ENCODE data around the gene KLHL17.
"Not testable (repeated sequence)": the region's sequence is repeated elsewhere in the genome, so short reads cannot be mapped to it uniquely, and the experiment has no call there.

KLHL17 gene

DNA sequence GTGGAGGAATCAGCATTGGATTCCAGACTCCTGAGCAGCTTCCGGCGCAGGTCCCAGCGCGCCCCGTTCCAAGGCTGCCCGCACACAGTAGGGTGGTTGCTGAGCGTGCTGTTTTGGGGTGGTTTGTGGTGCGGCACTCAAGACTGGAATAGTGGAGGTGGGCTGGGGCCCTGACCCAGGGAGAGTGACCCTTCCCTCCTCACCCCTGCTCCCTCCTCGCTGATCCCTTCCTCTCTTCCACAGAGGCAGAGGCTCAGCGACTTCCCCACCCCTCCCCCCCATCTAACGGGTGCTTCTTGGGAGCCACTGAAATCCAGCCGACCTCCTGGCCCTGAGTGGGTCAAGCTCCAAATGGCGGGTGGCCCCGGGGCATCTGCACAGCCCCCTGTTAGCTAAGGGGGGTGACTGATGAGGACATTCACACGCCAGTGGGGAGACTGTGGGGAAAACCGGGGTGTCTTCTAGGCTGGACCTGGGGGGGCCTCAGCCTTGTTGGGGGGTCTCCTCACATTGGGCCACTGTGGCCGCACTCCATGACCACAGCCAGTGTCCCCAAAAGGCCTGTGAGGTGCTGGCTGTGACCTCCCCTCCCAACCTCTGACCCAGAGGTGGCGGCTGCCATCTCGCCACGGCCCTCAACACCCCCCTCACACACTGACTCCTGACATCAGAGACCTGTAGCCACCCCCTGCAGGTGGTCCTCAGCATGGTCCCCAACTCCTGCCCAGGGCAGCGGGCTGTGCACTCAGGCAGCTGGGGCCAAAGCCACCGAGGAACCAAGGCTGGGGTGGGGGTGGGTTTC lies 43.4 kb downstream of the KLHL17 start:
- FAIRE-seq = no peak

DNA sequence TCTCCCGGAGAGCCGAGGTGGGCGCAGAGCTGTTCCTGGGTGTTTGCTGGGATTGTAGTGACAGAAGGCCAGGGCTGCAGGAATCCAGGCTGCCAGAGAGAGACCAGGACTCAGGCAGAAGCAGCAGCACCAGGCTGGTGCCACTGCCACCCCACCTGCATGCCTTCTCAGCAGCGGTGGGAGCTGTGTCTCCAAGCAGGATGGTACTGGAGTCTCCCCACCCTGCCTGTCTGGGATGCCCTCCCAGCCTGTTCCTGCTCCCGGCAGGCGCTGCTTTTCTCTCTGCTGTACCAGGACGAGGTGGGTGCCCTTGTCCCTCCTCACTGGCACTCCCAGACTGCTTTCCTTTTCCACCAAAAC lies 44.0 kb downstream of the KLHL17 start:
- no peak for FAIRE-seq

DNA sequence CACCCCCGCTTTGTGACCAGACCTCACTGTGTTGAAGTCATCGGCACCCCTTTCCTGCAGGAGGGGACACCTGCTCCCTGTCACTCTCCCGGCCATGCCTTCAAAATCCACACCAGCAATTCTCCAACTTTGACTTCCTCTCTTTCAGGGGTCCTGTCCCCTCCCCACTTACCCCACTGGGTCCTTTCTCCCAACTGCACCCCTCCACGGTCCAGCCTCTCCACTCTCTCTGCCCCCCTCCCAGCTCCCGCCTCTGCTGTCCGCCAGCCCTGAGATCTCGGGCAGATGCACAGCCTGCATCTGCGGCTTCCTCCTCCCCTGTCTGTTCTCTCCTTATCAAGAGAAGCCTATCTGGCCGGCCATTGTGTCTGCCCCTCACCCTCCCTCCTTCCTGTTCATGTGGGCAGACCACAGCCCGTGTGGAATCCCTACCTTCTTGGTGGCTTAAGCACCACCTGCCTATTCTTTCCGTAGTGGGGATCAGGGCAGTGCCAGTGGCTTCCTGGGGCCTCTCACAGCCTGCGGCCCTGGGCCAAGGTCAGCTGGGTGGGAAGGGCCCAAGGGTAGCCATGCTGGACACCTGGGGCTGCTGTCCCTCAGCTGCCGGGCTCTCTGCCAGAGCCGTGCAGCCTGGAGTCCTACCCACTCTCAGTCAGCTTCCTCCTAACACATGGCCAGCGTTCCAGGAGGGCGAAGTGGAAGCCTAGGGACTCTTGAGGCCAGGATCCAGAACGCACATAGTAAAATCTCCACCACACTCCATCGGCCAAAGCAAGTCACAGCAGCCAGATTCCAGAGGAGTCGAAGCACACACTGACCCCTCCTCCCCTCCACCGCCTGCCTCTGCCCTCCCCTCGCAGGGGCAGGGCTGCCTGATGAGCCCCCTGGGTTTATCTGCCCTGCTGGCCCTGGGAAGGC lies 44.7 kb downstream of the KLHL17 start:
- no peak for FAIRE-seq

DNA sequence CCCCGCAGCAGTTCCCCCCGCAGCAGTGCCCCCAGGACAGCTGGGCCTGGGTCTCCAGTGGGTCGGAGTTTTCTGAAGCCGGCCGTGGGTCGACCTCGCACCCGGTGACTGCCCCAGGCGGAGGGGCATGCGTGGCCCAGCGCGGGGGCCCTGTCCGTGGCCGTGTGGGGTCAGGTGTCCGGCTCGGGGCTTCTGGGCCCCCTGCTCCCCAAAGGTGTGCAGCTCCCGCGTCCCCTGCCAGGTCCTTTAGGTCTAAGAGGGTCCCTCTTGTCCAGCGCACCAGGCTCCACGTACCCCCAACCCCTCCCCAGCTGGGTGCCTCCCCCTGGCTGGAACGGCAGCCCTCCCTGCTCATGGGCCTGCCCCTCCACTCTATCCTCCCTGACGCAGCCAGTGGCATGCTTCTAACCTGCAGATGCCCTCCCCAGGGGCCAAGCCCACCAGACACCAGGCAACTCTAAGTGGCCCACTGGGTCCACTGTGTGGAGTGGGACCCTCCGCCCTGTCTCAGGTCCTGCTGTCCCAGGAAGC lies 45.5 kb downstream of the KLHL17 start:
- FAIRE-seq = no peak

DNA sequence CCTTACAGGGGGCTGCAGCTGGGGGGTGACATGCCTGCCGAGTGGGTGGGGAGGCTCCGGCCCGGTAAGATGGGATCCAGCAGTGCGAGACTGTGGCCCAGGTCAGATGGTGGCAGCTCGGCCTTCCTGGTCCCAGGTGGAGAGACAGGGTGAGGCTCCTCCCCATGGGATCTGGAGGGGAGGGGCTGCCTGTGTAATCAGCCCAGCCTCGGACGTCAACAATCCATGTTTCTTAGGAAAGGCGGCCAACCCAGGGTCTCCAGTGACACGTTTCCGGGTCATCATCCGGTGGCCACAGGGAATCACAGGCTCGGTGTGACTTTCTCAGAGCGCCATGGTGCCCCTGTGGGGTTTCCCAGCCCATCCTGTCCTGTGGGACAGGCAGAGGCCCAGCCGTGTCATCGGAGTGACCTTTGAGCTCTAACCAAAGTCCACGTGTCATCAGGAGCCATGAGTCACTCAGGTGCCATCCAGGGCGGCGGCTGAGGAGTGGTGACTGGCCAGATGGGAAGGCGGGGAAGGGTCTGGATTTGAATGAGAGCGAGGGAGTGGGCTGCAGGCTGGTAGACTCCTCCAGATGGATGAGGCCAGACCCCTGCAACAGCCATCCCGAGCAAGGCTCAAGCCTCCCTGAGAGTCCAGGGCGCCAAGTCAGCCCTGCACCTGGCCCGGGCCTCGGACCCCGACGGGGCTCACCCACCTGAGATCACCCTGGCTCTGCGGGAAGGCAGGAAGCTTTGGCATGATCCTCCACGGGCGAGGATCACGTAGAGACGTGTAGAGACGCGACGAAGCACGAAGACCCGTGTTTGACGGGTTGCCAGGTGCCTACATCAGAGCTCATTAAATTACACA lies 46.1 kb downstream of the KLHL17 start:
- FAIRE-seq = no peak

DNA sequence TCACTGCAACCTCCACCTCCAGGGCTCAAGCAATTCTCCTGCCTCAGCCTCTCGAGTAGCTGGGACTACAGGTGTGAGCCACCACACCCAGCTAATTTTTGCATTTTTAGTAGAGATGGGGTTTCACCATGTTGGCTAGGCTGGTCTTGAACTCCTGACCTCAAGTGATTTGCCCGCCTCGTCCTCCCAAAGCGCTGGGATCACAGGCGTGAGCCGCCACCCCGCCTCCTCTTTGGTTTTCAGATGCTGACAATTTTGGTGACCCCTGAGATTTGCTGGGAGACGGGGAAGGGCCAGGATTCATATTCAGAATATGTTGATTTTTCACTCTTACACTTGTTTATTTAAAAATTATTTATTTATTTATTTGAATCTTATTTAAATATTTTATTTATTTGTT lies 49.7 kb downstream of the KLHL17 start:
- not testable (repeated sequence) for FAIRE-seq

DNA sequence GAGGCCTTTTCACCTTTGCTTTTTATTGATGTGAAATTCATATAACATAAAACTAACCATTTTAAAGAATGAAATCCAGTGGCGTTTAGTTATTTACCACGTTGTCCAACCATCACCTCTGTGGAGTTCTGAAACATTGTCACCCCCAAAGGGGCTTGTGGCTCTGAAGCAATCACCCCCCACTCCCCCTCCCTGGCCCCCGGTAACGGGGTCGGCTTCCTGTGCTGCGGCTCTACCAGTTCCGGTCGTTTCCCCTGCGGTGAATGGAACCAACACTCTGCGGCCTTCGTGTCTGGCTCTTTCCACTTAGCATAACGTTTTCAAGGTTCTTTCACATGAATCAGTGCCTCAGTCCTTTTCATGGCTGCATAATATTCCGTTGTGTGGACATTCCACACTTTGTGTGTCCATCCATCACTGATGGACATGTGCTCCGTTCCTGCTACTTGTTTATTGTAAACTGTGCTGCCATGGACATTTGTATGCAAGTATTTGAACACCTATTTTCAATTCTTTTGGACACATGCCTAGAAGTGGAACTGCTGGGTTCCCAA lies 51.1 kb downstream of the KLHL17 start:
- no peak for FAIRE-seq

DNA sequence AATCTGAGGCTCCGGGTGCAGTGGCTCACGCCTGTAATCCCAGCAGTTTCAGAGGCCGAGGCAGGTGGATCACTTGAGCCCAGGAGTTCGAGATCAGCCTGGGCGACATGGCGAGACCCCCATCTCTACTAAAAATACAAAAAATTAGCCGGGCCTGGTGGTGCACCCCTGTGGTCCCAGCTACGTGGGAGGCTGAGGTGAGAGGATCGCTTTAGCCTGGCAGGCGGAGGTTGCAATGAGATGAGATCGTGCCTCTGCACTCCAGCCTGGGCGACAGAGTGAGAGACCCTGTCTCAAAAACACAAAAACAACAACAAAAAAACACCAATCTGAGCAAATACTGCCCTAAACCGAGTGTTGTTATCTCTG lies 52.3 kb downstream of the KLHL17 start:
- not testable (repeated sequence) for FAIRE-seq

DNA sequence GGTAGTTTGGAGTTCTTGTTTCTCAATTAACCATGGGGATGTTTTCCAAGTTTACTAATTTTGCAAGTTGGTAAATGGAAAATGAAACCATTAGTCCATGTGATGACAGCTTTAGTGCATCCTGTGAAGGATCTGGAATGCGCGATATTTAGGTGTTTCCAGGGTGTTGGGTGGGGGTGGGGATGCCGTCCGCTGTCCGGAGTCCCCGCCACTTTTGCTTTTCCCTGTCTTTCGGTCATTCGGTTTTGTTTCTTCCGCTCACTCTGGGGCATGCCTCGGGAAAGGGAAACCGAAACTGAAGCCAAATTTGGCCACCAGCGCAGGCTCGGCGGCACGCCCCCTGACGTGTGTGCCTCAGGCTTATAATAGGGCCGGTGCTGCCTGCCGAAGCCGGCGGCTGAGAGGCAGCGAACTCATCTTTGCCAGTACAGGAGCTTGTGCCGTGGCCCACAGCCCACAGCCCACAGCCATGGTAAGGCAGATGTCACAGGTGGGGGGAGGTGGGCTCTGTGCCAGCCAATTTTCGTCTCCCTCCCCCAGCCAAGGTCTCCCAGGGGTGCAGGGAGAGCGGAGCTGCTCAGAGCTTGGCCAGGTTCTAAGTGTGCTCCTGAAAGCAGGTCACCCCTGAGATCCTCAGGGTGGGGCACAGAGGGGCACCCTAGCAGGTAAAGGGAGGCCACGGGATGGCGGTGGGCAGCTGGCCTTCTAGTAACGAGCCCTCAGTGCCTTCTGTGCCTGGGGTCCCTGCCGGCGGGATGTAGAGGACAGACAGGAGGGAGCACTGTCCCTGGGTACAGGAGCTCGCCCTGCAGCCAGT lies 52.9 kb downstream of the KLHL17 start, which contains the start of gene ISG15:
Gene ISG15 (plus strand): TSS at position 393 of the 817 bp plus-strand sequence. CDS start 77 bp downstream, at position 470.
- FAIRE-seq = peak; percentile 85

DNA sequence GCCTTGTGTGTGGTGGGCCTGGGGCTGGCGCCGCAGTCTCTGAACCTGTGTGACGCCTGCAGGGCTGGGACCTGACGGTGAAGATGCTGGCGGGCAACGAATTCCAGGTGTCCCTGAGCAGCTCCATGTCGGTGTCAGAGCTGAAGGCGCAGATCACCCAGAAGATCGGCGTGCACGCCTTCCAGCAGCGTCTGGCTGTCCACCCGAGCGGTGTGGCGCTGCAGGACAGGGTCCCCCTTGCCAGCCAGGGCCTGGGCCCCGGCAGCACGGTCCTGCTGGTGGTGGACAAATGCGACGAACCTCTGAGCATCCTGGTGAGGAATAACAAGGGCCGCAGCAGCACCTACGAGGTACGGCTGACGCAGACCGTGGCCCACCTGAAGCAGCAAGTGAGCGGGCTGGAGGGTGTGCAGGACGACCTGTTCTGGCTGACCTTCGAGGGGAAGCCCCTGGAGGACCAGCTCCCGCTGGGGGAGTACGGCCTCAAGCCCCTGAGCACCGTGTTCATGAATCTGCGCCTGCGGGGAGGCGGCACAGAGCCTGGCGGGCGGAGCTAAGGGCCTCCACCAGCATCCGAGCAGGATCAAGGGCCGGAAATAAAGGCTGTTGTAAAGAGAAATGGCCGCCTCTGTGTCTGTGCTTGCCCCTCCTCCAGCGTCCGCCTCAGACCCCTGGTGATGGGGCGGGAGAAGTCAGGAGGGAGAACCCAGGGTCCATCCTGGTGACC lies 53.7 kb downstream of the KLHL17 start:
- FAIRE-seq = no peak

DNA sequence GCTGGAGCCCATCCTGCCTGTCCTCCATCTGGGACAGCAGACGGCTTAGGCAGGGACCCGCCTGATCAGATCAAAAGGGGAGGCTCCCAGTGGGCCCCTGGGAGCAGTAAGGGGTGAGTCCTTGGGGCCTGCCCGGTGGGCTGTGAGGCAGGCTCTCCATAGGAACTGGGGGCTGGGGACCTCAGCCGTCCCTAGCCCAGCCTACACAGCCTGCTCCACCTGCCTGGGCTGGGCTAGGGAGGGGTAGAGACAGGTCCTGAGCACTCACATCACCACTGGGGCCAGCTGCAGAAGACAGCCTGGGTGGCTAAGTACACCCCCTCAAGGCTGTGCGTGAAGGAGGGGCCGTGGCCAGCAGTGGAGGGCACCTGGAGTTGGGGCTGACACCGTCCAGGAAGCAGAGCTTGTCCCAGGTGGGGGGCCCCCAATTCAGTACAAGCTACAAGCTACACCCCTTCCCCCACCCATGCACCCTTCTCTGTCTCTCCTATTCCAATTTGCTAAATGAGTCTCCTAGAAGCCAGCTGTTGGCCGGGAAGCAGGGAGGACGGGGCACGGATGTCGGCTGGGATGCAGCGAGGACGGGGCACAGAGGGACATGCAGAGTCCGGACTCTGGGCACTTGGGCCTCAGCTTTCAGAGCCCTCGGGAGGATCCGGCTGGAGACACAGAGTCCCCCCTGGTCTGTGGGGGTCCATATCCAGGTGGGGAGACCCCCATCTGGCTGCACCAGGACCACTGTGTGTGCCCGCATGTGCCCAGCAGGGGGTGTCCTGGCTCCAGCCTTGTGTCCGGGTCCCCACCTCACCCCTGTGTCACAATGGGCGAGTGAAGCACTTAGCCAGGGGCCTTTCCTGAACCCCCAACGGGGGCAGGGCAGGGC lies 54.7 kb downstream of the KLHL17 start:
- FAIRE-seq = no peak

Measured in G401.6 (cell line).